HG03571 (cell line): ENCODE measurements around the gene HAP1.
"Not testable (repeated sequence)": the region's sequence is repeated elsewhere in the genome, so short reads cannot be mapped to it uniquely, and the experiment has no call there.

Experiments used
- ATAC-seq: cut with Tn5 transposase; IDR thresholded peaks from one replicate; pipeline ENCODE4 v1.9.1; 2021; ENCODE audit not compliant: unreplicated experiment

HAP1 gene

GRCh38 chr17:41734139-41734948 is at the start of gene HAP1:
HAP1 (minus strand) TSS chr17:41734643; CDS start chr17:41734634, 9 bp downstream.
- no peak for ATAC-seq

- ATAC-seq, result no peak
Measured at GRCh38 chr17:41782142-41782541, 47.7 kb upstream of the HAP1 start.

DNA sequence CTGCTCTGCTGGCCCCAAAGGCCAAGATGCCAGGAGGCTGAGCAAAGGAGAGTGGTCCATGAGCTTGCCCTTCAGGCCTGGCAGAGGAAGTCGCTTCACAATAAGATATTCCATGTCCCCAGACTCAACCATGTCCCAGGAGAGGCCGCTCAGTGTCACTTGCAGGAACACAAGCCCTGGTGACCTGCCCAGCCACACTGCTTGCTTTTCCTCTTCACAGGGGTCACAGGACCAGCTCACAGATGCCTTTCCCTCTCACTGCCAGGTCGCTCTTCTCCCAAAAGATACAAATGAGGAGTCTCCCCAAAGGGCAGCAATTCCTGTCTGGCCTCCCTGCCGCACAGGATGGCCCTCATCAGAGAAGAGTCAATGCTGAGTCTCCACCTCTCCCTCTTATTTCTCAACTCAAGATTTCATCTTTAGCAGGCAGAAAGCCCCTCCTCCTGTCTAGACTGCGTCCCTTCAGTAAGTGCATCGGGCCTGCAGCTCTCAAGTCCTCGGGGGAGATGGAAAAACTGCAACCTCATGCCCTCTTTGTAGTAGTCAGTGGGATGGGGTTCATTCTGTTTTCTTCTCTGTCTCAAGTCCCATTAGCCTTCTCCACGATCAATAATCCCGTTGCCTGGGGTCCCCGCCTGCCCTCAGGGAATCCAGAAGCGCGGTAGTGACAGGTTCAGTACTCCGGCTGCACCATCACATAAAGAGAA is 47.1 kb upstream of the HAP1 start:
- ATAC-seq, result no peak

- ATAC-seq, result no peak
Measured at GRCh38 chr17:41779954-41780353, 45.5 kb upstream of the HAP1 start.

GRCh38 chr17:41777574-41778188 is 43.2 kb upstream of the HAP1 start:
- no peak for ATAC-seq

DNA sequence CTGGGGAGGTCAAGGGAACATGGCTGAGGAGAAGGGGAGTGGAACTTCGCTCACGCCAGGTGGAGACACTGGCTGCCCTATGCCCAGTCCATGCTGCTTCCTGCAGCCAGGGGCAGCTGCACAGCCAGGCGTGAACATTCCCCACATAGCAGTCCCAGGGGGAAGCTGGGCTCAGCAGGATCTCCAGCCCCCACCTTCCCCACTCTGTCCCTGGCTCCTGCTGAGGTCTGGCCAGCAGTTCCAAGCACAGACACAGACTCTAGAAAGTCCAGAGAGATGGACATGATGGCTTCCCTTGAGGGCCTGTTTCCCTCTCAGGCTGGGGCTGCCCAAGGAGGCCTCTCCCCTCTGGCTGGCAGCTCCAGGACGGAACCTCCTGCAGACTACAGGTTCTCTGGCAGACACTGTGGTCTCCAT is 42.7 kb upstream of the HAP1 start:
- ATAC-seq, result no peak

GRCh38 chr17:41776262-41776900 is 41.9 kb upstream of the HAP1 start:
- ATAC-seq, result not testable (repeated sequence)

GRCh38 chr17:41775394-41776226 is 41.2 kb upstream of the HAP1 start:
- no peak for ATAC-seq

DNA sequence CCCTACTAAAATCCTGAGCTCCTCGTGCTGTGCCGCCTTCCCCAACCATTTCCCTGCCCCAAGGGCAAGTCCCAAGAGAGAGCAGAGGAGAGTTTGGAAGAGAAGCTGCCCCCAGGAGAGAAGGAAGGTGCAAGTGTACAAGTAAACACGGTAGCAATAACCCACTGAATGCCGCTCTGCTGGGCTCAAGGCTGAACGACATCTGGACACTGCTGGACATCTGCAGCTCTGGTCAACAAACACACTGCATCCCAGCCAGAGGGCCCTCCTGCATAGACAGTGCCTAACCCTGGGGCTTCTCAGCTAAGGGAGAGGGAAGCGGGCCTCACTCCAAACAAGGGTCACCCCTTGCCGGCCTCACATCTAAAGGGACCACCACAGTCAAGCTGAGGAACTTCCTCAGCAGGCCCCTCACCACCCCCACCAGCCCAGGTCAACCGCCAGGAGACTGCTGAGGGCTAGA is 39.3 kb upstream of the HAP1 start:
- ATAC-seq, result no peak

DNA sequence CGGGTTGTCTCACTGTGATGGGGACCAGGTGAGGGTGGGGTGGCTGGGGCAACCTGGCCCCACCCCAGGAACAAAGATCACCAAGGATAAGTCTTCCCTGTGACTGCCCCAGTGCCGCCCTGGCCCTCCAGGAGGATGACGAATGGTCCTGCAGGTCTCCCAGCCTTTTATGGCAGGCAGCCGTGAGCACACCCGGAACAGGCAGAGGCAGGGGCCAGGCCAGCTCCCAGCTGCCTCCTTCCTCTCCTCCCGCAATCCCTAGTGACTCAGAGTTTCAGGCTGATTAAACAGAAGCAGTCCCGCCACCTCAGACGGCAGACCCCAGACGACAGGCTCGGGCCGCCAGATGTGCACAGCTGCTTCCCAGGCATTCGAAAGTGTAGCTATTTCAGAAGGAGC is 38.7 kb upstream of the HAP1 start:
- ATAC-seq, result no peak

DNA sequence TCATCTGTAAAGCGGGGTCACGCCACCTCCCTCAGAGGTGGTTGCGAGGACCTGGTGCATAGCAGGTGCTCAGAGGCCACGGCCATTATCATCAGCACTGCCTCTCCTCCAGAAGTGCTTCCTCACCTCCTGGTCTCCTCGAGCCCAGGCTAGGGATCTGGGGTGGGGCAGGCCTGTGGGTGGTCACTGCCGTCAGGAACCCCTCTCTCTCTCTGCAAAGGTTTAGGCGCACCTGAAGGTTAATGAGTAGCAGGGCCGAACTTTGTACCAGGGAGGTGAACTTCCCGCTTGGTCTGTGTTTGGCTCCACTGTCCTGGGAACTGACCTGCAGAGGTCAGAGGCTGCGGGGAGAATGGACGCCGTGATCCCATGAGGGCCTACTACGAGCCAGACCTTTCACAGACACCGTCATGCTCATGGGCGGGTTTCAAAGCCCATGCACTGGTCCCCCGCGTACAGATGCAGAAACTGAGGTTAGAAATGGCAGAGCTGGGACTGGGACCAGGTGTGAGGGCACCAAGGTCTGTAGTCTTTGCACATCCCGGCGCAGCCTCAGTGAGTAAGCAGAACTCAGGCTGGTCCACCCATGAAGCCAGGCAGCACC is 38.2 kb upstream of the HAP1 start:
- no peak for ATAC-seq

- ATAC-seq, result no peak
Measured at GRCh38 chr17:41772218-41772585, 37.8 kb upstream of the HAP1 start.

- no peak for ATAC-seq
Measured at GRCh38 chr17:41771389-41772206, 37.2 kb upstream of the HAP1 start.

GRCh38 chr17:41769985-41770384 is 35.5 kb upstream of the HAP1 start:
- no peak for ATAC-seq

DNA sequence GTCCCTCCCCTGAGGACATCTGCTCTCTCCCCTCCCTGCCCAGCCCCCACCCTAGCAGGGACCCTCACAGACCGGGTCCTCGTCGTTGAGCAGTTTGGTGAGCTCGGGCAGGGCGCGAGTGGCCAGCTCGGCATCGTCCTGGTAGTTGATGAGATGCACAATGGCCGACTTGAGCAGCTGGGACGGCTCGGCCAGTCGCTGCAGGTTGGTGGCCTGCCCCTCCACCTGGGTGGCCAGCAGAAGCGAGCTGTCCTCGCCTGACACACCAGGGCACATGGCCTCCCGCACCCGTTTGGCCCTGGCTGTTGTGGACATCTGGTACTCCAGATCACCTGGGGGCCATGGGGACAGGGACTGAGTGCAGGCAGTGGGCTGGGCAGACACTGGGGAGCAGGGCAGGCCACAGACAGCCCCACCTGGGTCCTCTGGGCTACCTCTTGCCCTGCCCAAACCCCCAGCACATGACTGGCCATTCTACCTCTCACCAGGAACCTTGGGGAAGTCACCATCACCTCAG is 35.0 kb upstream of the HAP1 start:
- no peak for ATAC-seq

- ATAC-seq, result no peak
Measured at GRCh38 chr17:41768682-41769288, 34.3 kb upstream of the HAP1 start.

- ATAC-seq, result no peak
Measured at GRCh38 chr17:41767324-41768042, 33.0 kb upstream of the HAP1 start.

GRCh38 chr17:41766135-41766534 is 31.7 kb upstream of the HAP1 start:
- no peak for ATAC-seq
